CD4-positive, alpha-beta T cell treated with Interleukin-6 at 100 ng/mL for 8 hours (primary cell): ENCODE results near the gene AHNAK.
"Not testable (repeated sequence)": the region's sequence is repeated elsewhere in the genome, so short reads cannot be mapped to it uniquely, and the experiment has no call there.

ENCODE experiments used
- DNase-seq: peaks from one replicate; pipeline ENCODE4 v3.0.0-alpha.2; 2020; ENCODE audit warnings: mixed read lengths, low spot score

The AHNAK gene

GRCh38 chr11:62571493-62571892 is 24.9 kb upstream of the AHNAK start:
- DNase-seq, result not testable (repeated sequence)

DNA sequence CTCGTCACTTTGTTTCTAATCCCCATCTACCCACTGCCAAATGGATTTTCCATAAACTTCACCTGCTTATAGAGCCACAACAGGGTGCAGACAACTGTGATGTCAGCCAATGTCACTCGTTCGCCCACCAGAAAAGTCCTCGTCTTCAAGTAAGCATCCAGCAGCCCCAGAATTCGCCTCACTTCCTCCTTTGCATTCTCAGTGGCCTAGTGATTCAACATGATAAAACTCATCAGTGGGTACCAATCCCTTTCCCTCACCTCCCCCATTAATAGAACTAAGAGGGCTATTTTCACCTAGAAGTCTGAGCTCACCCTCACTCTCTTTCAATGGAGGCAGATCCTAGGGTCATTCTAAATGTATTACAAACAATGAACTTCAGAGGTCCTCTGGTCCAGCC is 24.3 kb upstream of the AHNAK start:
- DNase-seq, result not testable (repeated sequence)

DNA sequence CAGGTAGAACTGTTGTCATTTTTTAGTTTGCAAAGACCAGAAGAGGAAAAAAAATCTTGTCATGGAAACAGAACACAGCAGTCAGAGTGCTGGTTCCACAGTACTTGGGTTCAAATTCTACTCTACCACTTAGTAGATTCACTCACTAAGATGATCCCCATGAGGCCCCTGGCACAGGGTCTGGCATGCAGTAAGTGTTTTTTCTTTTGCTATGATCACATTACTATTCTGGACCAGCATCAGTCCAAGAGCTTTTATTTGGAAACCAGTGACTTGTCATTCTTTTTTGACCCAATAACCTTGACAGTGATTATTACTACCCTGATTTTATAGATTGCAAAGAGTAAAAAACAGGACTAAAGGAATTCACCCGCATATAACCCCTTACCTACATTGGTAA is 23.0 kb upstream of the AHNAK start:
- DNase-seq, result no peak

DNA sequence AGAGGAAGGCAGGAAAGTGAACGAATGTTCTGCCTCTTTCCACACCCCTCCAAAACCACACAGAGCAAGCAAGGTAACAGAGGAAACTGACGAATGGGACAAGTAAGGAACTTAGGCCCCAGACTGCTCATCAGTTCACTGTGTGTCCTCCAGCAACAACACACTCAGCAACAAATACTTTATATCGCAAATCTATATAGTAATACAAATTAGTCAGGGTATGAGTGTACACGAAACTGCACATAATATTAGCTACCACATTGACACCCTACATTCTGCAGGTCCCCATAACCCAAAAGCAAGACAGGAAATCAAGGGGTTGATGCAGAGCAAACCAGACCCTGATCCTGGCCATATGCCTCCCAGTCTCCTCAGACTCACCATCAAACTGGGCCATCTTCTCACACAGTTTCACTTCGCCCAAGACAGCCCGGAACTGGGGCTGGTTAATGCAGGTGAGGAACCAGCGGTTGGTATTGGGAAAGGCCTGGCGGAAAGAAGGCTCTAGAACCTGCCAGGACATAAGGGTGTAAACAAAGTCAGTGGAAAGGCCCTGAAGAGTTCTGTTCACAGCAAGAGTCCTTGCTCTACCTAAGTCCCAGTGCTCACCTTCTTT is 20.5 kb upstream of the AHNAK start:
- no peak for DNase-seq

- no peak for DNase-seq
Measured at GRCh38 chr11:62566247-62566646, 19.6 kb upstream of the AHNAK start.

- DNase-seq, result no peak
Measured at GRCh38 chr11:62565100-62565802, 18.6 kb upstream of the AHNAK start.

DNA sequence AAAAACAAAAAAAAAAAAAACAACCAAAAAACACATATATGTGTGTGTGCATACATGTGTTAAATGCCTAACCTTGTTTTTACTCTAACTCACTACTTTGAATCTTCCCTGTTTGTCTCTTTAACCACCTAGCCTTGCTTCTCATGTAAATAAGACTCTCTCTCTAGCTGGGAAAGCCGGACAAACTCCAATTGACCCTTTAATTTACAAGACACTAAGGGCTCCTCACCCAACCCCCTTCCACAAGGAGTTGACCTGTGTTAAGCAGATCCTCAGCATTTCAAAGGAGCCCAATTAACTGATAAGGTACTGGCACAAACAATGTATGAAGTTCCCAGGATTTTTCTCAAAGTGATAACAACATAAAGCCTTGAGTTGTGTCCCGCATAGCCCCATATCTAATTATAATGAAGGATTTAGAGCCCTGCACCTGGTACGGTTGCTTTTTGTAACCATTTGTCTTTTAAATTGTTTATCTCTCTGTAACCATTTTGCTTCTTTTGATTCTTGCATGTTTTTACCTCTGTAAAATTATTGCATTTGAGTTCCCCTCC is 15.1 kb upstream of the AHNAK start:
- not testable (repeated sequence) for DNase-seq

GRCh38 chr11:62560566-62561103 is 14.0 kb upstream of the AHNAK start:
- peak; percentile 79 for DNase-seq

DNA sequence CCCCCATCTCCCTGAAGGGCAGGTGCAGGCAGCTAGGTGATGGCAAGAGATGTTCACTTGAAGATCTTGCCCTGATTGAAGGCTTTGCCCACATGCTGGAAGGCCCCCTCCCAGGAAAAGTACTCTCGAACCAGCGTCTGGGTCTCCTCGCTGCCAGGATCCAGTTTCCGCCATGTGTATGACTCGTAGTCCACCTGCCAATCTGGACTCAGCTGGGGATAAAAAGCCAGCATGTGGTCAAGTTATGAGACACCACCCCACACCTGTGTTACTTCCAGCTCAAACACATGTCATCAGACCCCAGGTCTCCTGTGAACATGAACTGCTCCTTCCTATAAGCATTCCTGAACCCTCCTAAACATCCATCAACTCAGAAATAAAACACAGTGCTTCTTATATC is 13.0 kb upstream of the AHNAK start:
- not testable (repeated sequence) for DNase-seq

GRCh38 chr11:62559204-62559603 is 12.6 kb upstream of the AHNAK start:
- no peak for DNase-seq

- no peak for DNase-seq
Measured at GRCh38 chr11:62558669-62559068, 12.1 kb upstream of the AHNAK start.

DNA sequence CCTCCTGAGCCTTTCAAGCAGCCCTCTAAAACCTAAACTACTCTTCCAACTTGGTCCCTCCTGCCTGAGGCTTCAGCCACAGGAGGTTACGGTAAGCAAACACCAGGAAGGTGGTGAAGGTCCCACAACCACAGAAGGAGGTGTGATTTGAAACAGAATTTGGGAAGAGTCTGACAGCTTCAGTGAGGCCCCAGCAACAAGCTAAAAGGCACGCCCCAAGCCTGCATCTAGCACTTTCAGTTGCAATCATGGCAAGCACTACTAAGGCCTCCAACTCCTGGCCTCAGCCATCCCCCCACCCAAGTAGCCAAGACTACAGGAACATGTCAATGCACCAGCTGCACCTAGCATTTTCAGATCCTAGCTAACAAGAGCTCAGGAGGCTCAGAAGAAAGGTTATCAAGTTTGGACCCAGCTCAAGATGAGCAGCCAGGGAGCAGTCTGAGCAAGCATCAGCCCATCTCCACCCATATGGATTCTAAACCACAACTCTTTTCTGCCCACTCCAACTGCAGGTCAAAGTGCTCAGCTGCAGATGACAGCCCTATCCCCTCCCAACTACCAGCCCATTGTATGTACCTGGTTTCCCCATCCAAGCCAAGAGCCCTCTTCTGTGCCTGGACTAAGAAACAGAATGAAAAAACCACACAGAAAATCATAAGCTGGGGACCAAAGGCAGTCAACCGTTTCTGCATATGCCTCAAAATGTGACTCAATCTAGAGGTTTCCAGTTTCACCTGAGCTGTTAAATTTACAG is 10.4 kb upstream of the AHNAK start:
- DNase-seq, result peak; percentile 76

GRCh38 chr11:62556108-62556874 is 9.7 kb upstream of the AHNAK start:
- peak; percentile 90 for DNase-seq

GRCh38 chr11:62555464-62556107 is 9.0 kb upstream of the AHNAK start:
- peak; percentile 76 for DNase-seq

DNA sequence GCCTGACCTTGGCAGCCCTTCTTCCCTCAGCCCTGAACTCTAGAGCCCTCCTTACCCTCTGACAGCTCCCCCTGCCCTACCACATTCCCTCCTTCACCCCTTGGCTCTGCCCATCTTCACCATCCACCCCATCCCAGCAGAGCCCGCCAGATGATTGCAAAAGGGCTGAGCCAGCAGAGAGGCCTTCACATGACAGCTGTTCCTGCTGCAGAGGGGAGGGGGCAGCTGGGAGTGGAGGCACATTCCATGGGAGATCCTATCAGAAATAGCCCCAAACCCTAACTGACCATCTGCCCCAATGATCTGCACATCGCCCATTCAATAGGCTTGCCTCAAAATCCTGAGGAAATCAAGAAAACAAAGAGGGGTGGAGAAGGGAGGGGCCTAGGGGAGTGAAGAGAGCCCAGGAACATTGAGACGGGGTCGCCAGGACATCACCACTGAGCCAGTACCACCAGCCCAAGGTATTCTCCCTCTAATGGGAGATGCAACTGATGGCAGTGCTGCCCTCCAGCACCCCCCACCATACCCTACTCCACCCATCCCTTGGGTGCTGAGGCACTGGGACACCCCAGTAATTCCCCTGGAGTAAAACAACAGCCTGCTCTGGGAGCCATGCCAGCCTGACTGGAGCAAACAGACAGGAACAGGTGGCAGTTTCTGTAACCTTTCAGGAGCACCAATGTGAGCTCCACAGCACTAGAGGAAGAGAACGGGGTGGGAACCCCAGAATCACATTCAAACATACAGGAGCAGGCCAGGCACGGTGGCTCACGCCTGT is 8.0 kb upstream of the AHNAK start:
- DNase-seq, result no peak

DNA sequence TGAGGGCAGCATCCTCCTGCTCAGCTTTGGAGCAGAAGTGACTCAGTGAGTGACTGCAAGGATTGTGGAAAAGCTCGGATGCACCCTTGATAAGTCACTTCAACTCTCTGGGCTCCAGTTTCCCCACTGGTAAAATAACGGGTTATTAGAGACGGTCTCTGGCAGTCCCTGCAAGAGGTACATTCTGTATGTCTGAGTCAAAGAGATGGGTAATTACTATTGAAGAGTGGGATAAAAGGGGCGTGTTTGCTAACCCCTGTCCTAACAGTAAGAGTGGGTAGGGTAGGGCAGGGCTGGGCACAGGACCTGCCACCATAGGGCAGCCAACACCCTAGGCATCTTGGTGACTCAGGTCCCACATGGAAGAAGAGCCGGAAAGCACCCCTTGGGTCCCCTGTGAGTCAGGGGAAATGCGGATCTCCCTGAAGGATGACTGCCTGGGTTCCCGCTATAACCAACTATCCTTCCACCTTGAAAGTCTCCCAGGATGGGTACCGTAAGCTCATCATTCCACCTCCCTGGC is 7.3 kb upstream of the AHNAK start:
- DNase-seq, result no peak

DNA sequence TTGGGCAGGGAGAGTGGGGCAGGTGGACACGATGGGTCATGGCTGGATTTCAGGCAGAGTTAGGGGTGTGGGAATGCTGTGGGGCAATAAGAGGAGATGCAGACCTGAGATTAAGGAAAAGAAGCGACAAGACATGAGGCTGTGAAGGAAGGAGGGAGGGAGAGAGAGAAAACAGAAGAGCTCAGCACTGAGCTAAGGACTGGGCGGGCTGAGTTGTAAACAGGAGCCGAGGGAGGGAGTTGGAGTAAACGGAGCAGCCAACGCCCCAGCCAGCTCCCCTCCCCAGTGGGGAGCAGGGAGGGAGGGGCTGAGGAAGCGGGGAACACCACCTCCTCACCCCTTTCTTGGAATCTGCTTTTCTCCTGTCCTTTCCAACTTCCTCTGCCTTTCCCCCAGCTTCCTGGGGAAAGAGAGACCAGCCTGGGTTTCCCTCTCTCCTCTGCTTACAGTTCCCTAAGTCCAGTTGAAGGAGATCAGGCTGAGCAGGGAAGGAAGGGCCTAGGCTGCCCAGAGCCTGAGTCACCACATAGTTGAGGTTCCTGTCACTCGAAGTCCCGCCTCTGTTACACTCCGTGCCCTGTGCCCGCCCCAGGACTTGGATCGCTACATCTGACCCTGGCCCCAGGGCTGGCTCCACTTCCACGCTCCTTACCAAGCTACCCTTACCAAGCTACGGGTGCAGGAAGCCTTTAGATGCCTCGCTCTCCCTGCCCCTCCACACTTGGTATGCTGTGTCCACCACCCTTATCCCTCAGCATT is 6.7 kb upstream of the AHNAK start:
- DNase-seq, result peak; percentile 75

- DNase-seq, result no peak
Measured at GRCh38 chr11:62552485-62553079, 6.0 kb upstream of the AHNAK start.

DNA sequence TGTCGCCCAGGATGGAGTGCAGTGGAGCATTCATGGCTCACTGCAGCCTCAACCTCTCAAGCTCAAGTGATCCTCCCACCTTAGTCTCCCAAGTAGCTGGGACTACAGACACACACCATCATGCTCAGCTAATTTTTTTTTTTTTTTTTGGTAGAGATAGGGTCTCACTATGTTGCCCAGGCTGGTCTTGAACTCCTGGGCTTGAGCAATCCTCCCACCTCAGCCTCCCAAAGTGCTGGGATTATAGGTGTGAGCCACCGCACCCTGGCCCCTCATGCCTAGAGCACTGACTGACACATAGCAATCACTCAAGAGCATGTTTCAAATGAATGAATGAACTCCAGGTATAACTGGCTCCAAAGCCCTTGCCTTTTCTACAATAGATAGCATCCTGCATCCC is 3.9 kb upstream of the AHNAK start:
- DNase-seq, result not testable (repeated sequence)
